Stimulated activated effector memory CD8-positive, alpha-beta T cell treated with anti-CD3 and anti-CD28 coated beads, Interleukin-12 subunit alpha, Interleukin-12 subunit beta, amount 100 ng/mL, for 72 hours (primary cell): ENCODE data around the gene CORO2B.
A peak's percentile ranks its signal among the peaks of the same experiment; 100 is the strongest.

Experiments
- ATAC-seq: fragments of 150-1000 bp; cut with Tn5 transposase; 2 replicates; pipeline ENCODE4 v1.10.0; 2021
- DNase-seq, 2 donors: peaks; one replicate each; pipeline ENCODE4 v3.0.0; 2021 to 2022; ENCODE audit warnings: low spot score in 2 of 2
- H3K27ac Mint-ChIP-seq: one replicate; pipeline ENCODE4 v1.8.0; 2022; ENCODE audit warnings: mild to moderate bottlenecking, mixed read lengths
- H3K36me3 Mint-ChIP-seq: one replicate; pipeline ENCODE4 v1.8.0; 2022; ENCODE audit warnings: mild to moderate bottlenecking, mixed read lengths
- H3K4me1 Mint-ChIP-seq: one replicate; pipeline ENCODE4 v1.8.0; 2022; ENCODE audit warnings: mixed read lengths
- H3K4me3 Mint-ChIP-seq: one replicate; pipeline ENCODE4 v1.8.0; 2022; ENCODE audit warnings: mild to moderate bottlenecking, mixed read lengths
- H3K9me3 Mint-ChIP-seq: one replicate; pipeline ENCODE4 v1.8.0; 2022; ENCODE audit warnings: mixed read lengths

Gene CORO2B

DNA sequence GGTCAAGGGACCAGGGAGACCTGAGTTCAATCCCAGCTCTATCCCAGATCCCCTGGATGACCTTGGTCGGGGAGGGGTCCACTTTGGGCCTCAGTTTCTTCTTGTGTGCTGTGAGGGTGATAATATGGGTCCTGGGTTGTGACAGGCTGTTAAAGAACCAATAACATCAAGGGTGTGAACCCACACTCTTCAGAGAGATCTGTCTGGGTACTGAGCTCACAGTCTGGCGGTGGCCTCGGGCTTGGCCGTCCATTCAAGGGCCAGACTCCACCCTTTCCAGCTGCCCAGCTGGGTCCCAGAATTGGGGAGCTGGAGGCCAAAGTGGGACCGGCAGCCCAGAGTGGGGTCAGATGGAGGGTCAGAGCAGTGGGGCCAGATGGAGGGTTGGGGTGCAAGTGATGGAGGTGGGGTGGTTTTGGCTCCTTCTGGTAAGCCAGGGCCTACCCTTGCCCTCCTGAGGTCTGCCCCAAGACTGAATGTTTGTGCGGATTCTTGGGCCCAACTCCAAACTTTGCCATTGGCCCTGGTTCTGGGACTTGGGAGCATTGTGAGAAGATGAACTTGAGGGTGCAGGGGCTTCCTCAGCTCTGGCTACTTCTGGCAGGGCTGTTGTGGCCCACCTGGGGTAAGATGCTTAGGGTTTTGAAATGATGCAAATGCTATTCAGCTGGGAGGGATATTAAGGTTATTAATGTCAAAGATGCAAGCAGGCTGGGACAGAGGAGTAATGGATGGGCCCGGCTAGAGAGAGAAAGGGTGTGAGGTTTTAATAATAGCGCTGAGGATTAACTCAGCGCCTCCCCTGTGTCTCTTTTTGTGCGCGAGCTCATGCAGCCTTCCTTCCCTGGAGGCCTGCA is 1.5 kb downstream of the CORO2B start:
- Mint-ChIP-seq H3K27ac (no peak overlapping the region), H3K4me1 (peaks cover 14% of the 10 kb centered on the region), H3K36me3 (peaks cover 5% of the 10 kb centered on the region), H3K4me3 (peak overlapping the region; percentile 64), H3K9me3 (no peaks in the 10 kb centered on the region)
- ATAC-seq: no peak
- no peak for DNase-seq

DNA sequence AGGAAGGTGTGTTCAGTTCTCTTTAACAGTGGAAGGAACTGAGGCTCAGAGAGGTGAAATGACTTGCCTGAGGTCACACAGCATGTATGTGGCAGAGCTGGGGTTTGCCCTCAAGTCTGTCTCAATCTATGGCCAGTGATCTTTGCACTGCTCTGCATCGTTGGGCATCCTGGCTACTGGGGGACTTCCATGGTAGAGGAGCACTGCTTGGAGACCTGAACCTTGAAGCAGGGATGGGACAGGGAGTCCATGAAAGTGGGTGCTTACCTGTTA is 2.0 kb downstream of the CORO2B start:
- H3K27ac Mint-ChIP-seq: no peak overlapping the region
- DNase-seq: no peak
- H3K4me1 Mint-ChIP-seq: peaks cover 14% of the 10 kb centered on the region
- no peaks in the 10 kb centered on the region for H3K9me3 Mint-ChIP-seq
- H3K4me3 Mint-ChIP-seq: no peak overlapping the region
- peaks cover 5% of the 10 kb centered on the region for H3K36me3 Mint-ChIP-seq
- no peak for ATAC-seq

DNA sequence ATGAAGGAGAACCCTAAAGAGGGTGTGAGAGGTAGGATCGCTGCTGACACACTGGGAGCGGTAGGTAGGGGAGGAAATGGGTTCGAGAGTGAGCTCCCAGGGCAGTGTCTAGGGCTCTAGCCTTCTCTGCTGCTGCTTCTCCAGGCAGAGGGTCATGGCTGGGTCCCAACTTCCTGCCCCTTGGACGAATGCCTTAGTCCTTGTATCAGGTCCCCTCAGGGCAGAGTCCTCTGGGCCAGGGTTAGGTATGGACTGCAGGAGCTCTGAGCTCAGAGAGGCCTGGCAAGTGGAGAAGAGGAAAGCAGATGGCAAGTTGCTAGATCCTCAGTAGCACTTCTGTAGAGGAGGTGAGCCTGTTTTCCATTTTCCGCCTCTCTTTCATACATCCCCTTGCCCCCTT is 2.9 kb downstream of the CORO2B start:
- ATAC-seq (no peak), DNase-seq (no peak)
- peaks cover 5% of the 10 kb centered on the region for H3K36me3 Mint-ChIP-seq
- no peaks in the 10 kb centered on the region for H3K9me3 Mint-ChIP-seq
- peaks cover 12% of the 10 kb centered on the region for H3K4me1 Mint-ChIP-seq
- no peak overlapping the region for H3K27ac Mint-ChIP-seq
- H3K4me3 Mint-ChIP-seq: no peak overlapping the region

DNA sequence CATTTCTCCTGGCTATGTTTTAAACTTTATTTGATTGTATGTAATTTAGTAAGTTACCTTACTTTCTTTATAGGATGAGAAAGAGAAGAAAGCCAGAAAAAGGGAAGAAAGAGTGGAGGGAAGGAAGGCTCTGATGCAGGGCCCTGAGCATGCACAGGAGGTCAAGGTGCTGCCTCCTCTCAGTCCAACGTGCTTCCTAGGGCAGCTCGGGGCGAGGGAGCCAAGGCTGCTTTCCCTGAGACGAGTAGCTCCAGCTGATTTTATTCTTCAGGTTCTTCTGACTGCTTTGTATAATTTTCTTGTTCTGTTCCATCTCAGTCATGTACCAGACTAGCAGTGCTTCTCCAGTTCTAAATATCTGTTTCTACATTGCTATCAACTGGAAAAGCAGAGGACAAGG is 3.4 kb downstream of the CORO2B start:
- H3K9me3 Mint-ChIP-seq: no peaks in the 10 kb centered on the region
- H3K4me1 Mint-ChIP-seq: peaks cover 8% of the 10 kb centered on the region
- DNase-seq: no peak
- no peak overlapping the region for H3K4me3 Mint-ChIP-seq
- H3K36me3 Mint-ChIP-seq: peaks cover 5% of the 10 kb centered on the region
- H3K27ac Mint-ChIP-seq: no peak overlapping the region
- ATAC-seq: no peak

DNA sequence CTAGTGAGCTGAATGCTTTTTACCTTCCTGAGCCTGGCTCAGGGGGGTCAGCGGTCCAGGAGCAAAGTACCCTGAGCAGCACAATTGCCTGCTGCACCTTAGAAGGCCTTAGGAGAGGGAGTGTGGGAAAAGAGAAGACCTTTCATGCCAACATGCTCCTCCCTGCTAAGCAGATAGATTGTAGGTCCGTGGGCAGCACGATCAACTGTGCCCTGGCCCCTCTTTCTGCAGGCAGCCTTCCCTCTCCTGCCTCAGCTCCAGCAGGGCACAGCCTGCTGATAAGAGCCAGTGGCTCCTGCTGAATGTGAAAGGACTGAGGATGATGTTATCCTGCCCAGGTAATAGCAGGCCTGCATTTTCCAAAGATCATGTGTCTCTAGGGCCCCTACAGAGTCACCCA is 4.1 kb downstream of the CORO2B start:
- peaks cover 7% of the 10 kb centered on the region for H3K4me1 Mint-ChIP-seq
- H3K9me3 Mint-ChIP-seq: no peaks in the 10 kb centered on the region
- H3K4me3 Mint-ChIP-seq: no peak overlapping the region
- ATAC-seq: no peak
- no peak for DNase-seq
- H3K27ac Mint-ChIP-seq: no peak overlapping the region
- H3K36me3 Mint-ChIP-seq: peaks cover 5% of the 10 kb centered on the region

DNA sequence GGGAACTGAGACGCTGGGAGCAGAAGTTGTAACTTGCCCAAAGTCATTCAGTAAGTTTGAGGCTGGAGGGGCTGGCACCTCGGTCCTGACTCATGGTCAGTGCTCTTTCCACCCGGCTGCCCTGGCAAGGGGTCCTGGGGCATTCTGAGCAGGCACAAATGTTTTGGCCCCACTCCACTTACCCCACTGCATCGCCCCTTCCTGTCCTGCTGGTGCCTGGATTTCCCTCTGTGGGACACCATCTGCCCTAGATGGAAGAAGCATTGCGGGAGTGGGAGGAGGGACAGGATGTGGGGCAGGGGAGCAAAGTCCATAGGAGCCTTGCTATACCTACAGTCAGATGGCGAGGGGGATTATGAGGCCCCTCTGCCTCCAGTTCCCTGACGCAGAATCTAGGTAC is 4.5 kb downstream of the CORO2B start:
- Mint-ChIP-seq H3K27ac (no peak overlapping the region), H3K36me3 (peaks cover 5% of the 10 kb centered on the region), H3K9me3 (no peaks in the 10 kb centered on the region), H3K4me3 (no peak overlapping the region), H3K4me1 (peaks cover 8% of the 10 kb centered on the region)
- ATAC-seq (no peak), DNase-seq (no peak)

DNA sequence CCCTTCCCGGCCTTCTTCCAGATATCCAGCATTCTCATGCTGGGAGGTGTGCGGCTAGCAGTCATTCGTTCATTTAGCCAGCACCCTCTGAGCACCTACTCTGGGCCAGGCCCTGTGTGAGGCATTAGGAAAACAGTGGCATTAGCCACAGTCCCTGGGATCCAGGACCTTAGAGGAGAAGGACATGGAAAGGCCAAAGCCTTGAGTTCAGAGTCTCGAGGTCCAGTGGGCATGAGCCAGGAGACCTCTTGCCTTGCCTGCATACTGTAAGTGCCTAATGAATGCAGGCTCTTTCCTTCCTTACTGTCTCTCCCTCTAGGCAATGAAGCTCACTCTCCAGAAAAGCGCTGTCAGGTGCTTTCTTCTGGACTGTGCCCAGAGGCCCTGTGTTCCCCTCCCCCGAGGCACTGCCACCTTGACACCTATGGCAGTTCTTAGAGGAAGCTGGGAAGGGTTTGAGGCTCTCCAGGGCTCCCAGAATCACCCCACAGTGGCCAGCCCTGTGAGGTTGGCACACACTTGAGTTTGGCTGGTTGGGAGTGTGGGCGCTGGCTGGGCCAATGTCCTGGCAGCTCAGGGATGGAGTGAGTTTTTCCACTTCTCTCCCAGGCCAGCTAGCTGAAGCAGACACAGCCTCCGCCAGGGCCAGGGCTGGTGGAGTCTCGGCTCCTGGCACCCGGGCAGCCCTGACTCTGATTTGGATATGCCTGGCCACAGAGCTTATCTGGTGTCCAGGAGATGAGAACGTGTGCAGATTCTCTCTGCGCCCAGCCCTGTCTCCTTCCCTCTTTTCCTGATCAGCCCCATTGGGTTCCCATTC is 5.4 kb downstream of the CORO2B start:
- Mint-ChIP-seq H3K27ac (no peak overlapping the region), H3K9me3 (no peaks in the 10 kb centered on the region), H3K36me3 (peaks cover 5% of the 10 kb centered on the region), H3K4me3 (no peak overlapping the region), H3K4me1 (peaks cover 9% of the 10 kb centered on the region)
- DNase-seq: no peak
- no peak for ATAC-seq

DNA sequence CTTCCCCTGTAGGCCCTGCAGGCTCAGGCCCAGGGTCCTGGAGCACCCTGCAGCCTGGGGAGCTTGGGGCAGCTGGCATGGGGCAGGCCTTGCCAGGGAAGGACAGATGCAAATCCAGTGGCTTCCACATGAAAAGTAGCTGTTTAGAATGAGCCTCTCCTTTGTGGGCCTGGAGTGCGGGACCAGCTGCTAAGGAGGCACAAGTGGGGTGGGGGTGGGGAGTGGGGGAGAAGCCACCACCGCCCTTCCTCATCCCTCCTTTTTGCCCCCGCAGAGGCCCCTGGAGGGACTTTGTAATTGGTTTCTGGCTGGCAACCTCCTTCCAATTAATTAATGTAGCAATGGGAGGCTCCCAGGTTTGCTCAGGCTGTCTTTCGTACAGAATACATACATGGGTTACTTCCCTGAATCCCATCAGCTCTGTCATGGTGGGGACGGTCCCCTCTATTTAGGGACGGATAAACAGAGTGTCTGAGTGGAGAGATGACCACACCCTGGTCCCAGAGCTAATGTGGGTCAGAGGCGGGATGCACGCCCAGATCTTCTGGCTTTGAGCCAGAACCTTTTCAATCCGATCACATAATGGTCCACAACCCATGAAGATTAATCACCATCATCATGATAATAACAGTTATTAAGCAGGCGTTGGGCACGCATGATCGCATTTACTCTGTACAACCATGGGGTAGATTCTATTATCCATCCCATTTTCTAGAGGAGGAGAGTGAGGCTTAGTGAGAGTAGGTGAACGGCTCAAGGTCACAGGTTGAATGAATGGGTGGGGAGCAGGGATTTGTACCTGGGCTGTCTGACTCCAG is 6.2 kb downstream of the CORO2B start:
- no peak for DNase-seq
- Mint-ChIP-seq H3K4me3 (no peak overlapping the region), H3K27ac (no peak overlapping the region), H3K9me3 (no peaks in the 10 kb centered on the region), H3K4me1 (peaks cover 9% of the 10 kb centered on the region), H3K36me3 (peaks cover under 1% of the 10 kb centered on the region)
- no peak for ATAC-seq

DNA sequence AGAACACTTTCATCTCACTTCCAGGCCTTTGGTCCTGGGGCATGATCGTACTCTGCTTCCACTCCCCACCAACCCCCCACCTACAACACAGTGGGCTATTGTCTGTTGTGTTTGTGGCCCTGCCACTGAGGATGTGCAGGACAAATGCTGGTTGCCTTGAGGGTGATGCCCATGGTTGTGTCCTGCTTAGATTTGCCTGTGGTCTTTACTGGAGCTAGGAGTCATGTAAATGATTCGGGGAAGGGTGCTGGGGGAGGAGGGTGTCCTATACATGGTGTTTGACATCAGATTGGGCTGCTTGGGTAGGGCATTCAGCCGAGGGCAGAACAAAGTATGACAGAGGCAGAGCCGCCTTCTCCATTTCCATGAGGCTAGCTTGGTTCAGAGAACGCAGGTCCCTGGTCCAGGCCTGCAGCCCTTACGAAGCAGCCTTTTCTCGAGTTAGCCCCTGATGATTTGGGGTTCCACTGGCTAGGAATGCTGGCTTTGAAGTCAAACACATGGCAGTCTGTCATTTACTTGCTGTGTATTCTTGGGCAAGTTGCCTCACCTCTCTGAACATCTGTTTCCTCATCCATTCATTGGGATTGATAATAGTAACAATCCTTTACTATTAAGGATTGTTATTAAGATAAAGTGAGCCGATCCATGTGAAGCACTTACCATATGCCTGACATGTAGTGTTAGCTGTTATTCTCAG is 6.9 kb downstream of the CORO2B start:
- H3K36me3 Mint-ChIP-seq: no peaks in the 10 kb centered on the region
- peaks cover 9% of the 10 kb centered on the region for H3K4me1 Mint-ChIP-seq
- no peak for ATAC-seq
- no peak overlapping the region for H3K4me3 Mint-ChIP-seq
- no peak overlapping the region for H3K27ac Mint-ChIP-seq
- H3K9me3 Mint-ChIP-seq: no peaks in the 10 kb centered on the region
- no peak for DNase-seq

DNA sequence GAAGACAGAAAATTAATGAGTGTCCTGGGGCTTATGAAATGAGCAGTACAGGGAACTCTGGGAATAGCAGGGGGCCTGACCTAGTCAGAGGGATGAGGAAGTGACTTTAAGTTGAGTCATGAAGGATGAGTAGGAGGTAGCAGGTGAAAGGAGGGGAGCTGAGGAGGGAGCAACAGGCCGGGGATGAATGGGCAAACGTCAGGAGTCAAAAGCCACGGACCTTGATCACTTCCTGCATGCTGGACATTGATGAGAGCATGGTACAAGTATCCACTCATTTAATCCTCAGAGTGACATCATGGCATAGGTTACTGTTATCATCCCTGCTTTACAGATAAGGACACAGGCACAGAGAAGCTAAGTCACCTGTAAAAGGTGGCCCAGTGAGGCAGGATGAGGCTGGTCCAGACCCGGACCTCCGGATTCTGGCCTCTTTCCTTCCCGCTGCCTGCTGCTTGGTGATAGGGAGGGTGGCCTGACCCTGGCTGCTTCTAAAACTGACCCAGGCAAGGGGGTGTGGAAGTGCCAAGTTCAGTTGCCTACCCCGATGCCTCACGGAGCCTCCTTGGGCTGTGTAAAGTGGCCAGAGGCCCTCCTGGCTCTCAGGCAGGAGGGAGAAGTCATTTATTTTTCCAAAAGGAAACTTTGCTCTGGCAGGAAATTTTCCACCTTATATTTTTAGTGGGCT is 7.6 kb downstream of the CORO2B start:
- H3K27ac Mint-ChIP-seq: no peak overlapping the region
- no peak overlapping the region for H3K4me3 Mint-ChIP-seq
- no peaks in the 10 kb centered on the region for H3K9me3 Mint-ChIP-seq
- DNase-seq: no peak
- H3K36me3 Mint-ChIP-seq: no peaks in the 10 kb centered on the region
- peaks cover 9% of the 10 kb centered on the region for H3K4me1 Mint-ChIP-seq
- no peak for ATAC-seq

DNA sequence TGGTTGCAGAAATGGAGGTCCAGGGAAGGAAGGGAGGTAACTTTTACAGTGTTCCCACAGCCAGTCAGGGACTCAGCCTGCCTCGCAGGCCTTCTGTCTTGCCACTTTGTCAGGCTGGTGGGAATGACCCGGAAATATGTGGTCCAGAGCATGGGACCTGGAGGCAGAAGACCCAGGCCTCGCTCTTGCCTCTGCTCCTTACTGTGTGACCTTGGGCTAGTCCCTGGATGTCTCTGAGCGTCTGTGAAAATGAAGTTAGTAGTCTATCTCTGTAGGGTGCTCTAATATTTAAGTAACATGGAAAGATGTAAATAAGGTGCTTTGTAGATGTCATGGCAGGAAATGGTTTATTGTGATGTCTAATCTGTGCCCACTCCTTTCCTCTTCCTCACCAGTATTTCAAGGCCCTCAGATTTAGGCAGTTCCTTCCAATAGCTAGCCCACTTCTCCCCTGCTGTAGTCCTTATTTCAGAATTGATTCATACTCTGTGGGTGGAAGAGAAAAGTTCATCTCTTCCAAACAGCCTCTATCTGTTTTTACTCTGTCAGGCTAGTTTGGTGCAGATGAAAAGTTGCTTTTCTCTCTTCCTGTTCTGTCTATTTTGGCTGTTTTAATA is 9.1 kb downstream of the CORO2B start:
- H3K4me3 Mint-ChIP-seq: no peak overlapping the region
- H3K27ac Mint-ChIP-seq: peak overlapping the region; percentile 4
- H3K4me1 Mint-ChIP-seq: peaks cover 9% of the 10 kb centered on the region
- DNase-seq: no peak
- no peaks in the 10 kb centered on the region for H3K9me3 Mint-ChIP-seq
- peak; percentile 47 for ATAC-seq
- H3K36me3 Mint-ChIP-seq: no peaks in the 10 kb centered on the region

DNA sequence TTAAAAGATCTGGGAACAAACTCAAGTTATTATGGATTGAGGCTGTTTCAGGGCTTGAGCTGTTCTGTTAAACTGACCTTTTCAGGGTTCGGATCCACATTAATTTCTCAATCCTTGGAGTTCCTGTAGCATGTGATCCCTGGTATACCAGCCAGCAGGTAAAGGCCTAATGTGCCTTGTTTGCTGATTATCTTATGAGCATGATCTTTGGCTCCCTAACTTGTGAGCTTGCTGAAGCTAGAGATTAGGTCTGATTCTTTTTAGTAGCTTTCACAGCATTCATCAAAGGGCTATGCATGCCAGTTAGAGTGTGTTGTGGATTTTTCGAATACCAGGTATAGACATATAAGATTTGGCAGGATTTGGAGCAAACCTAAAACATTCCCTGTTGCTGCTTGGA is 10.3 kb downstream of the CORO2B start:
- ATAC-seq (no peak), DNase-seq (no peak)
- H3K27ac Mint-ChIP-seq: no peak overlapping the region
- H3K4me1 Mint-ChIP-seq: peaks cover 9% of the 10 kb centered on the region
- H3K4me3 Mint-ChIP-seq: no peak overlapping the region
- no peaks in the 10 kb centered on the region for H3K36me3 Mint-ChIP-seq
- no peaks in the 10 kb centered on the region for H3K9me3 Mint-ChIP-seq

DNA sequence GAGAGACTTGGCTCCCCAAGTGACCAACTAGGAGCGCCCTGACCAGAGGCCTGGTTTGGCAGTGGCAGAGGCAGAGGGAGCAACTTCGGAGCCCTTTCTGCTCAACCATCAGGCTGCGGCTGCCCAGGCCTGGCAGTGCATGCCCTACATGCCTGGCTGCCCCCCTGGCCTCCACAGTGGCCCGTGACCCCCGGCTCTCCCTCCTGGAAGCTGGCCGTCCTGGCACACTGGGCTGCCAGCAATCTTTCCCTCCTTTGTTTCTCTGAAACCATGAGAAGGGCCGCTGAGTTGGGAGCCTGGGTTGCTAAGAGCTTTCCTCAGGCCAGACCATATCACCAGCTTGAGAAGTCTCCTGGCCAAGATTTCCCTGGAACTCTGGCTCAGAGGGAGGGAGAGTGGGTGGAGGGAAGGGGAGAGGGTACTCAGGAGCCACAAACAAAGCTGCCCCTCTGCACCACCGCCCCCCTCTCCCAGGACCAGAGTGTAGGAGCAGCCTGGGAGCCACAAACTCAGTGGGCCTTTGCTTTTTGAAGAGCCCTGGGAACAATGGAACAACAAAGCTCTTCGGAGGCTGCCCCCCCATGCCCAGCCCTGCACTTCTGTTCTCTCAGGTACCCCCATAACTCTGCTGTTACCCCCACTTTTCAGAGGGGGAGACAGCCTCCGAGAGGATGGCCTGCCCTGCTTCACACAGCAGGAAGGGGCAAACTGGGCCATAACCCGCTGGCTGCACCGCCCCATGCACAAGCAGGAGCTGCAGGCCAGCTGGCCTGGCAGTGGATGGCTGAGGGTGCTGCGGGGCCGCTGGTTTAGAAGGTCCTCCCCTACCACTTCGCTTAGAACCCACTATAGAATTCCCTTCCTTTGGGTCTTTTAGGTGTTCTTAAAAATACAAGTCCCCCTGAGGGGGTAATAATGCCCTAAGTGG is 11.3 kb downstream of the CORO2B start:
- no peaks in the 10 kb centered on the region for H3K9me3 Mint-ChIP-seq

More for the DNA sequence above, 11.3 kb downstream of the CORO2B start:
- peaks cover 9% of the 10 kb centered on the region for H3K4me1 Mint-ChIP-seq
- H3K4me3 Mint-ChIP-seq: no peak overlapping the region
- no peak overlapping the region for H3K27ac Mint-ChIP-seq
- DNase-seq: no peak
- ATAC-seq: no peak
- H3K36me3 Mint-ChIP-seq: no peaks in the 10 kb centered on the region
